Stomach (tissue), 9 donors: ENCODE measurements around the gene KAT7. TPM values are rescaled to one million over a fixed set of nuclear protein-coding genes. Genes with fewer than 3 reads are reported as not detected.

Experiments used
- DNase-seq, 2 donors: peaks; one replicate each; pipeline versions ENCODE4 v3.0.0 to v3.0.0-alpha.2; 2013 to 2019
- H3K27ac ChIP-seq, 5 donors: fragments of 200-600 bp in 4 of 5; sonication (generic) in 4 of 5; one replicate each; pipeline ENCODE4 v1.5.1; 2013 to 2019; ENCODE audit warnings: mild to moderate bottlenecking in 1 of 5, moderate library complexity in 1 of 5
- H3K27me3 ChIP-seq, 3 donors: fragments of 200-600 bp; sonication (generic); one replicate each; pipeline ENCODE4 v1.5.1; 2017 to 2019; ENCODE audit warnings: mixed run types in 1 of 3
- H3K36me3 ChIP-seq, 4 donors: fragments of 200-600 bp; sonication (generic); 1 replicate in 3 of 4; 2 replicates in 1 of 4; pipeline ENCODE4 v1.5.1; 2016 to 2019
- H3K4me1 ChIP-seq, 4 donors: fragments of 200-600 bp; sonication (generic); one replicate each; pipeline ENCODE4 v1.5.1; 2016 to 2019
- H3K4me3 ChIP-seq, 4 donors: fragments of 200-600 bp; sonication (generic) in 3 of 4; one replicate each; pipeline ENCODE4 v1.5.1; 2016 to 2019; ENCODE audit warnings: mild to moderate bottlenecking in 1 of 4
- H3K9me3 ChIP-seq, 4 donors: fragments of 200-600 bp; sonication (generic); one replicate each; pipeline ENCODE4 v1.5.1; 2016 to 2019
- EP300 ChIP-seq: sonication (generic); formaldehyde crosslinking; IDR thresholded peaks from one replicate; pipeline ENCODE4 v1.6.1; 2017; ENCODE audit warnings: antibody characterized with exemption
- POLR2A ChIP-seq, 4 donors: fragments of 450-650 bp; IDR thresholded peaks; one replicate each; pipeline ENCODE4 v1.6.1; 2016; ENCODE audit warnings: antibody characterized with exemption in 4 of 4, control low read depth in 2 of 4, mild to moderate bottlenecking in 1 of 4, moderate library complexity in 1 of 4
- POLR2AphosphoS5 ChIP-seq, 3 donors: sonication (generic); formaldehyde crosslinking; IDR thresholded peaks; one replicate each; pipeline ENCODE4 v1.6.1; 2016; ENCODE audit warnings: antibody characterized with exemption in 3 of 3
- WGBS, 5 donors: extraction: QIAGEN DNeasy Blood & Tissue Kit in 3 of 5; methylation state at CpG; one replicate each; pipeline versions ENCODE4 v1.1.5 to v1.1.7; 2013 to 2018; 5-methylcytosine and 5-hydroxymethylcytosine counted together
- intact Hi-C: fragments of 100-400 bp; cut with DNase I; formaldehyde crosslinking; loops from one replicate; pipeline ENCODE4 v1.15.1; 2023; ENCODE audit warnings: low total_unique reads
- polyA plus RNA-seq, 3 donors: library from polyadenylated mRNA; stranded (reverse); fragments of 200-250 nt; gene quantifications; one replicate each; pipeline ENCODE4 v1.2.3, GENCODE V29; 2013
- total RNA-seq, 5 donors: library from RNA; depleted of rRNA; stranded (reverse); fragments of >200 nt; gene quantifications; one replicate each; pipeline versions ENCODE4 v1.1.0 to v1.2.3, GENCODE V29; 2014 to 2016
- TF ChIP-seq, protein P1 (sequence below), 7 experiments: fragments of 450-650 bp in 4 of 7; fragments of 200-600 bp in 3 of 7; sonication (generic) in 3 of 7; IDR thresholded peaks; one replicate each; pipeline ENCODE4 v1.5.1; 2016 to 2019; ENCODE audit warnings: antibody characterized with exemption in 7 of 7, control low read depth in 2 of 7, mild to moderate bottlenecking in 1 of 7
- donor health status: healthy with polysubstance abuse.
- donor health status: Bipolar disorder and iron deficiency.
- donor health status: healthy.

Gene KAT7
- total and polyA plus RNA-seq, 8 donors = 5.0 to 92.4 (median 16.0) TPM

- peaks cover 6 to 8% (median 7%) of the 10 kb centered on the region in 4 donors for H3K4me1 ChIP-seq
- no peaks in the 10 kb centered on the region for H3K36me3 ChIP-seq
- H3K9me3 ChIP-seq = no peaks in the 10 kb centered on the region
- 55 to 68% (median 63%) methylated on average over 4 to 9 of the region's 9 CpGs for WGBS, 5 donors
- DNase-seq = no peak
- H3K27ac ChIP-seq = no peak overlapping the region
- H3K27me3 ChIP-seq = peaks cover 7 to 90% (median 25%) of the 10 kb centered on the region in 3 donors
- intact Hi-C loops = no loop called here
- H3K4me3 ChIP-seq = no peak overlapping the region
- TF ChIP-seq POLR2AphosphoS5 (IDR thresholded peaks at IDR 0.05) (no peak), EP300 (no peak), POLR2A (IDR thresholded peaks at IDR 0.05) (no peak)
- TF ChIP-seq, protein P1, sequence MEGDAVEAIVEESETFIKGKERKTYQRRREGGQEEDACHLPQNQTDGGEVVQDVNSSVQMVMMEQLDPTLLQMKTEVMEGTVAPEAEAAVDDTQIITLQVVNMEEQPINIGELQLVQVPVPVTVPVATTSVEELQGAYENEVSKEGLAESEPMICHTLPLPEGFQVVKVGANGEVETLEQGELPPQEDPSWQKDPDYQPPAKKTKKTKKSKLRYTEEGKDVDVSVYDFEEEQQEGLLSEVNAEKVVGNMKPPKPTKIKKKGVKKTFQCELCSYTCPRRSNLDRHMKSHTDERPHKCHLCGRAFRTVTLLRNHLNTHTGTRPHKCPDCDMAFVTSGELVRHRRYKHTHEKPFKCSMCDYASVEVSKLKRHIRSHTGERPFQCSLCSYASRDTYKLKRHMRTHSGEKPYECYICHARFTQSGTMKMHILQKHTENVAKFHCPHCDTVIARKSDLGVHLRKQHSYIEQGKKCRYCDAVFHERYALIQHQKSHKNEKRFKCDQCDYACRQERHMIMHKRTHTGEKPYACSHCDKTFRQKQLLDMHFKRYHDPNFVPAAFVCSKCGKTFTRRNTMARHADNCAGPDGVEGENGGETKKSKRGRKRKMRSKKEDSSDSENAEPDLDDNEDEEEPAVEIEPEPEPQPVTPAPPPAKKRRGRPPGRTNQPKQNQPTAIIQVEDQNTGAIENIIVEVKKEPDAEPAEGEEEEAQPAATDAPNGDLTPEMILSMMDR (IDR thresholded peaks at IDR 0.05) = no peak
Observed at GRCh38 chr17:49875685-49876084, 87.2 kb downstream of the KAT7 start.

DNA sequence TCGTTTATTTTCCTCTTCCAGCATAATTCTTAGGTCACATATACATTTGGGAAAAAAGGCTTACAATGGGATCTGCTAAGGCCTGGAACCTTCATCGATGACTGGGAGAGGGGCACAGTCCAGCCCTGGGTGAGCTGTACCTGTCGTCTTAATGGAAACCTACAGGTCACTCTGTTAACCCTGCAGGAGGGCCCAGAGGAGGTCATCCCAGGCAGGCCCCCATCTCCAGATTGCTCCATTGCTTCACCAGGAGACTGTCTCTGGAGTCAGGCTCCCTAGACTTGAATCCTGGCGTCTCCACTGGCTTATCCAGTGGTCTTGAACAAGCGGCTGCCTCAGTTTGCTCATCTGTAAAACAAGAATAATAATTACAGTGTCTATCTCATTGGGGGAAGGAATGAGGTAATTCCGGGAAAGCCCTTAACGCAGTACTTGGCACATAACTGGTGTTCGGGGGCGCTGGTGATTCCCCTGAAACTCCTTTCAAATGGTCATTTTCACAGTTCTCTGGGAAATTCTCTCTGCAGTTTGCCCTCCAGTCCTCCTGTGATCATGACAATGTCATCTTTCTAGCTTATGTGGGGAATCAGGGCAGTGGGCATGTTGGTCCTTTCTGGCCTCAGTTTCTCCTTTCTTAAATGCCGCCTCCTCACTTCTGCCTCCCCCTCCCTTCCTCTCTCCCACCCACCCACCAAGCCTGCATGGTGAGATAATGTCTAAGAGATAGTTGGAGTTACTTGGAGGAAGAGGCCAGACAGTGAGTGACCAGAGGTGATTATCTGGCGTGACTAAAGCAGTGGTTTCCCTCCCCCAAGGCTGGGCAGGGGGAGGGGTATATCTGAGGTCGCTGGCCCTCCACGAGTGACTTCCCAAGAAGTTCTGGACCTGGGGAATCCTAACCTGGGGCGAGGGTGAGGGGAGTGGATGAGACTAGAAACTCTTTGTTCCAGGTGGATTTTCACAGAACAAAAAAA, 90.7 kb downstream of the KAT7 start:
- peaks cover 6 to 11% (median 10%) of the 10 kb centered on the region in 4 donors for H3K4me1 ChIP-seq
- no peak overlapping the region for H3K27ac ChIP-seq
- peaks cover 11 to 92% (median 46%) of the 10 kb centered on the region in 3 donors for H3K27me3 ChIP-seq
- no peaks in the 10 kb centered on the region for H3K9me3 ChIP-seq
- no peak overlapping the region for H3K4me3 ChIP-seq
- no peaks in the 10 kb centered on the region for H3K36me3 ChIP-seq
- no peak for DNase-seq
- intact Hi-C loops = no loop called here
- no peak for TF ChIP-seq POLR2AphosphoS5 (IDR thresholded peaks at IDR 0.05)
- TF ChIP-seq, protein P1 (IDR thresholded peaks at IDR 0.05) = no peak
- TF ChIP-seq EP300 = no peak
- TF ChIP-seq POLR2A (IDR thresholded peaks at IDR 0.05) = no peak
- WGBS, 5 donors = 60 to 67% (median 65%) methylated on average over 14 of the region's 14 CpGs

DNA sequence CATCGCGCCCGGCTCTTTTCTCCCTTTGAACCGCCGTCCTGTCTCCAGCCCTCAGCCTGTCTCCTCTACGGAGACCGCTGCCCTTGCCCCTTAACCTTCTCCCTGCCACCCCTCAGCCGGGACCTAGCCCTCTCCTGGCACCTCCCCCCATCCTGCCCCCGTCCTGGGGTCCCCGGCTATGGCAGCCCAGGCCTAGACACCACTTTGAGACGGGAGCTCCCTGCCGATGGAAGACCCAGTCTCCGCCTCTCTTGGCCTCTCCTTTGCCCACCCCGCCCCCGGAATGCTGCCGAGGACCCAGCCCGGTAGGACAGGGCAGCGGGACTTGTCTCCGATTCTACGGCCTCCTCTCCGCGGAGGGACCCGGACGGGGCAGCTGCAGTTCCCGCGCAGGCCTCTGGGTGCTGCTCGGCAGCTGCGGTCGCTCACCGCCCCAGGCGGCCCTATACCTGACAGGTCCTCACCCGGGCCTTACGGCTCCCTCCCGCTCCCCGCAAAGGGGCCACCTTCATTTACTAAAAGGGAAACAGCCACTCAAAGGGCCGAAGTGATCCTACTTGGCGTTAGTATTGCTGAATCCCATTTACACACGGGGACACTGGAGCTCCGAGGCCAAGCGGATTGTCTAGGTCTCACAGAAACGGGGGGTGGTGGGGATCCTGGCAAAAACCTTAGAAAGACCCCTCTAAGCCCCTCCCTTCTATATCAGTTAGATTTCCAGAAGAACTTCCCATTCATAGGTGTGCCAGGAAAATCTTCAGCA, 92.0 kb downstream of the KAT7 start:
- no peak overlapping the region for H3K27ac ChIP-seq
- H3K27me3 ChIP-seq = peaks cover 11 to 90% (median 38%) of the 10 kb centered on the region in 3 donors
- H3K4me1 ChIP-seq = peaks cover 6 to 11% (median 10%) of the 10 kb centered on the region in 4 donors
- no peaks in the 10 kb centered on the region for H3K36me3 ChIP-seq
- peak; percentile 79 to 91 for DNase-seq
- WGBS, 5 donors = 6 to 8% (median 8%) methylated on average over 31 to 41 of the region's 41 CpGs
- no peaks in the 10 kb centered on the region for H3K9me3 ChIP-seq
- TF ChIP-seq, protein P1 (IDR thresholded peaks at IDR 0.05) = peak in 5 of 7 experiments; percentile 85 to 99 (median 96)
- TF ChIP-seq POLR2A (IDR thresholded peaks at IDR 0.05) = no peak
- peak overlapping the region in 1 of 4 donors; percentile 33 for H3K4me3 ChIP-seq
- intact Hi-C loops = loop anchor here (5.0 kb wide), 1 partner anchor 112 kb away; no protein-coding TSS in a partner anchor

DNA sequence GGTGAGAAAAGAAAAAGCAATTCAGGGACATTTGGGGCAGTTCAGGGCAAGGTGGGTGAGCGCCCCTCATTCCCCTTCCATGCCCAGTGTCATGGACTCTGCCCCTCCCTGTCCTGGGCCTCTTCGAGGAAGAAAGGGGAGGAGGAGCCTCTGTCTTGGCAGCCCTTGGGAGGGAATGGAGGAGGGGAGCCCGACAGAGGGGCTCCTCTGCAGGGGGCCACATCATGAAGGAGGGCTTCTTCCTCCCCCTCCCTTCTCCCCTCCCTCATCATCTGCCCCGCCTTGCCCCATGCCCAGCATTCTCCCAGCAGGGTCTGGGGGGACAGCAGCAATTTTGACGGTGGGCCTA, 92.5 kb downstream of the KAT7 start:
- H3K9me3 ChIP-seq = no peaks in the 10 kb centered on the region
- intact Hi-C loops = loop anchor here (5.0 kb wide), 1 partner anchor 111 kb away; no protein-coding TSS in a partner anchor
- H3K4me1 ChIP-seq = peaks cover 6 to 11% (median 10%) of the 10 kb centered on the region in 4 donors
- no peak overlapping the region for H3K27ac ChIP-seq
- no peak for DNase-seq
- peaks cover 11 to 90% (median 40%) of the 10 kb centered on the region in 3 donors for H3K27me3 ChIP-seq
- H3K36me3 ChIP-seq = no peaks in the 10 kb centered on the region
- 23 to 44% (median 30%) methylated on average over 4 to 5 of the region's 5 CpGs for WGBS, 5 donors
- H3K4me3 ChIP-seq = no peak overlapping the region
- TF ChIP-seq POLR2A (IDR thresholded peaks at IDR 0.05) (no peak), POLR2AphosphoS5 (IDR thresholded peaks at IDR 0.05) (no peak), EP300 (no peak)
- TF ChIP-seq, protein P1 (IDR thresholded peaks at IDR 0.05) = no peak
